Naive B cell (primary cell): ENCODE results near the gene TFEB. TPM values are rescaled to one million over a fixed set of nuclear protein-coding genes. Genes with fewer than 3 reads are reported as not detected.

Source experiments
- ATAC-seq, 2 donors: fragments of 150-1000 bp; cut with Tn5 transposase; 2 replicates each; pipeline ENCODE4 v1.10.0; 2021; ENCODE audit warnings: low read depth in 2 of 2, mild to moderate bottlenecking in 2 of 2, moderate library complexity in 2 of 2
- DNase-seq: peaks from one replicate; pipeline ENCODE4 v3.0.0; 2022
- H3K27ac Mint-ChIP-seq, 6 donors: one replicate each; pipeline ENCODE4 v1.8.0; 2020 to 2022; ENCODE audit warnings: mild to moderate bottlenecking in 6 of 6, mixed read lengths in 6 of 6, moderate library complexity in 5 of 6, inconsistent platforms in 2 of 6
- H3K27me3 Mint-ChIP-seq, 3 donors: one replicate each; pipeline ENCODE4 v1.8.0; 2021 to 2022; ENCODE audit warnings: mixed read lengths in 3 of 3, mild to moderate bottlenecking in 1 of 3
- H3K36me3 Mint-ChIP-seq, 2 donors: one replicate each; pipeline ENCODE4 v1.8.0; 2020 to 2022; ENCODE audit warnings: mixed read lengths in 2 of 2, inconsistent platforms in 1 of 2, mild to moderate bottlenecking in 1 of 2
- H3K4me1 Mint-ChIP-seq, 3 donors: one replicate each; pipeline ENCODE4 v1.8.0; 2020 to 2022; ENCODE audit warnings: mixed read lengths in 3 of 3, inconsistent platforms in 1 of 3, mild to moderate bottlenecking in 1 of 3, moderate library complexity in 1 of 3
- H3K4me3 Mint-ChIP-seq, 8 donors: one replicate each; pipeline ENCODE4 v1.8.0; 2020 to 2022; ENCODE audit warnings: mild to moderate bottlenecking in 8 of 8, mixed read lengths in 8 of 8, moderate library complexity in 8 of 8, inconsistent platforms in 2 of 8
- H3K9me3 Mint-ChIP-seq, 7 donors: one replicate each; pipeline ENCODE4 v1.8.0; 2020 to 2022; ENCODE audit warnings: mixed read lengths in 7 of 7, mild to moderate bottlenecking in 5 of 7, inconsistent platforms in 2 of 7, moderate library complexity in 1 of 7
- polyA plus RNA-seq, 6 donors: library from polyadenylated mRNA; unstranded; fragments of 300-500 nt; fragmentation: Illumina TruSeq; gene quantifications; one replicate each; pipeline ENCODE4 v1.2.3, GENCODE V29; 2021; ENCODE audit warnings: low read depth in 6 of 6

The TFEB gene
- polyA plus RNA-seq = 100 to 1,000 TPM in 1 of 6 donors, 10 to 100 TPM in 5; 52.3 to 145 (median 72.6) TPM

DNA sequence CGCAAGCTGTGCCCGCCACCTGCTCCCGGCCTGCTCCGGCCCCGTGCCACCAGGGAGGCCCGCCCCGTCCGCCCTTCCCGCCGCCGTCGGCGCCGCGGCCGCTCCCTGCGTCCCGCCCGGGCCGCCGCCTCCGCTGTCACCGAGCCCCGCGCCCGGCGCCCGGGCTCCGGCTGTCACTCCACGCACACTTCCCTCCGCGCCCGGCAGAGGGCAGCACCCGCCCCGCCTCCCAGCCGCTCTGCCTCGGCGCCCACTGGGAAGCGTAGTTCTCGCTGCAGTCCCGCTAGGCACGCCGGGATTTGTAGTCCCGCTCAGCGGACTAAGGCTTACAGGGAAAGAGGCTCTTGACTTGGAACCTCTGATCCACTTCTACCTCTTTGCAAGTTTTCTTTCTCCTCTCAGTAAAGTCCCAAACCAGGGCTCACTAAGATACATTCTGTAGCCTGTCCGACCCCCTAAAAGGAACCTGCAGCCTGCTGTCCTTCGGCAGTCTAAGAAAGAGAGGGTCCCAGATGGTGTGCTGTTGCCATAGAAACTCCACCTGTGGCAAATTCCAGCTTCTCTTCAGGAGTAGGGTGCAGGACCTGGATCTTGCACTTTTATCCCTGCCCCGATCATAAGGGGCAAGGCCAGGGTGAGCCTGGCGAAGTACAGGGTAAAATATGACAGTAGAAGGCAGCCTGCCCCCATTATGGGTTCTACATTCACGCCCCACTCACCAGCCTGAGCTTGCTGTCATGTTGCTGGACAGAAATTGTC is at the start of gene TFEB:
TSS of gene TFEB (minus strand) at position 182 of the 759 bp plus-strand sequence. CDS start 44,395 bp downstream, outside the sequence.
- Mint-ChIP-seq H3K4me3 (peak within 1 kb of the TSS; percentile 75 to 95 (median 90)), H3K4me1 (peaks cover 22 to 34% (median 23%) of the 10 kb centered on the region in 3 donors), H3K27ac (peak within 1 kb of the TSS in 5 of 6 donors; percentile 44 to 92 (median 88)), H3K9me3 (no peaks in the 10 kb centered on the region), H3K27me3 (no peaks in the 10 kb centered on the region), H3K36me3 (no peaks in the 10 kb centered on the region)
- ATAC-seq (peak; percentile 43 to 53), DNase-seq (peak; percentile 94)

DNA sequence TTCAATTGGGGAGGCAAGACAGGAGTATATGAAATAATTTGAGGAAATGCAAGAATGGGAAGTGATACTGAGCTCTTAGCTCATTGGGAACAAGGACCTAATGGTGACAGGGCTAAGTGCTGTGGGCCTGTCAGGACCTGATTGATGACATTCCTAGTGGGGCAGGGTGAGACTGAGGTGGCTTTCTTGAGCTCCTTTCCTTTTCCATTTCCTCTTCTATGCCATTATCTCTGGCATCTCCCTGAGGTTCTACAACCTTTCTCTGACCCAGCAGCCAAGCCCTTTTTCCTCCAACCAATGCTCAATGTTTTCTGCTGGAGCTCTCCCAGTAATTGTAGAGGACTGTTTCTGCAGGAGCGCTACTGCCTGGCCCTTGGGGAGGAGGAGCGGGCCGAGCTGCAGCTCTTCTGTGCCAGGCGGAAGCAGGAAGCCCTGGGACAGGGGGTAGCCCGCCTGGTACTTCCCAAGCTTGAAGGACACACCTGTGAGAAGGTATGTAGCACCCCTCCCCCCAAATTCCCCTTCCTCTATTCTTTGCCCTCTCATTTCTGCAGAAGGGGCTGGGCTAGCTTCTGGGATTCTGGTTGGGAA is 49.3 kb upstream of the TFEB start:
- Mint-ChIP-seq H3K27me3 (no peaks in the 10 kb centered on the region), H3K4me1 (peaks cover 26 to 38% (median 38%) of the 10 kb centered on the region in 3 donors), H3K36me3 (peaks cover 0 to 3% of the 10 kb centered on the region in 2 donors), H3K27ac (peak overlapping the region in 1 of 6 donors; percentile 15), H3K4me3 (peak overlapping the region in 7 of 8 donors; percentile 7 to 96 (median 61)), H3K9me3 (no peaks in the 10 kb centered on the region)
- ATAC-seq = no peak
- no peak for DNase-seq

DNA sequence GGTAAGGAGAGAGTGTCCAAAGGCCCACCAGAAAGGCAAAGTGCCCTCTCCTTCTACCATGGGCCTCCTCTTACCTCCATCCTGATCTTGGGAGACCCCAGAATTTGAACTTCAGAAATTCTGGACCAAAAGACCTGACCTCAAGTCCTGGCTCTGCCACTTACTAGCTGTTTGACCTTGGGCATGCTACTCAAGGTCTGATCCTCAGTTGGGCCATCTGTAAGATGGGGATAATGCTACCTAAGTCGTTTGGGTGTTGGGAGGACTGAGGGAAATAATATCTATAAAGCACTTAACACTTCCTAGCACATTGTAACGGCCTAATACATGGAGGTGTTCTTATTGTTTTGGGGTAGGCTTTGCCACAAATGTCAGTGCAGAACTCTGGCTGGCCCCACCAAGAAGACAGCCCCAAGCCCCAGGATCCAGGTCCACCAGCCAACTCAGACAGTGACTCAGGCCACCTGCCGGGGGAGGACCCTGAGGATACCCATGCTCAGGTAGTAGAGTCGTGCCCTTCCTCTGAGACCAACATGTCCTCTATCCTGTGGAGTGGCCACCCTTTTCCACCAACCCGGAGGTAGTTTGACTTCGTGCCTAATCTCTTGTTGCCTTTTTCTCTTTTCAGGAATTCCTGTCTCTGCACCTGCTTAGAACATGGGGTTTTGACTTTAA is 47.8 kb upstream of the TFEB start:
- Mint-ChIP-seq H3K9me3 (no peaks in the 10 kb centered on the region), H3K36me3 (no peaks in the 10 kb centered on the region), H3K4me1 (peaks cover 30 to 42% (median 40%) of the 10 kb centered on the region in 3 donors), H3K27me3 (no peaks in the 10 kb centered on the region), H3K4me3 (peak overlapping the region in 2 of 8 donors; percentile 73 to 83), H3K27ac (peak overlapping the region in 2 of 6 donors; percentile 56 to 70)
- DNase-seq = no peak
- ATAC-seq = no peak

DNA sequence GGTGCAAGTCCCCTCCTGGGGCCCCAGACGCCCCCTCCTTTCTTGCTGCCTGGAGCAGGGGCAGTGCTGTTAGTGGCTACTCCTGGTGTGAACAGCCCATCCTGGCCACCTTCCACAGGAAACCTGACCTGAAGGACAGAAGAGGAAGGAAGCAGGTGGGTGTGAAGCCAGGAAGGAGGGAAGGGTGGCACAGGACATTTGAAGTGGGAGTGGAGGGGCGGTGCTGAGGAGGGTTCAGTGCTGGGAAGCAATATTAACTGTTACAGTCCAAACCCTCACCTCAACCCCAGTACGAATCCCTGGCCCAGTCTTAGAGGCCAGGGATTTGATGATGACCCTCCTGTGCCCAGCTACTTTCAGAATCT is 45.9 kb upstream of the TFEB start:
- Mint-ChIP-seq H3K27me3 (no peaks in the 10 kb centered on the region), H3K4me1 (peaks cover 30 to 41% (median 31%) of the 10 kb centered on the region in 3 donors), H3K36me3 (no peaks in the 10 kb centered on the region), H3K4me3 (peak overlapping the region; percentile 33 to 90 (median 71)), H3K9me3 (no peaks in the 10 kb centered on the region), H3K27ac (no peak overlapping the region)
- DNase-seq (no peak), ATAC-seq (no peak)

DNA sequence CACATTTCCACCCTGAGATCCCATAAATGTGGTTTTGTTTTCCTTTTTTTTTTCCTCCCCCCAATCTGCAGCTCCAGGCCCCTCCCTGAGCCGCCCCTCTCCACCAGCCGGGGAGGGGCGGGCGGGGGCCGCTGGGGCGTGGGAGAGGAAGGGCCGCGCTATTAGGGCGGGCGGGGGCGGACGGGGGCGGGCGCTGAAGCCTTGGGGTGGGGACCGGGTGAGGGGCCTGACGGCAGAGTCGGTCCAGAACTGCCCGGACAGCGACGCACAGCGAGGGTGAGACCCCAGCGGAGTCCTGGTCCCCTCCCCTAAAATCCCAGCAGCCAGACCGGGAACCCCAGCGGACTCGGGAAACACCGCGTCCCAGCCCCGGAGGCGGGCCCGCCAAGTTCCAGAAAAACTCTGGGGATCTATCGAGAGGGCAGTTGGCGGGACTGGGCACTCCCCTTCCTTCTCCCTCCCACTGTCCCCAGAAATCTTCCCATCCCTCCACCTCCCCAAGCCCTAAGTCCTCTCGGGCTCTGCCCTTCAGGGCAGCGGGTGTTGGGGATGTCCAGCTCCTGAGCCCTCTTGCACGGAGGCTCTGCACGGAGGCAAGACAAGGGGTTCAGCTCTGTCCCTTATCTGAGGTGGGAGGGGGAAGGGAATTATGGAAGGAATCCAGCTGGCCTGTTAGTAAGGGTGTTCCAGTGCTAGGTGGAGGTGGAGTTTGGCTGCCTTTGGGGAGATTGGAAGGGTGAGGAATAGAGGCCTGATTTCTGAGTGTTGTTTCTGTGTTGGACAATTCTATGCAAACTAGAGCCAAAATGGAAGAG is 45.4 kb upstream of the TFEB start, which contains the start of gene PRICKLE4:
TSS of gene PRICKLE4 (plus strand) at position 232 of the 815 bp plus-strand sequence. CDS start 2,692 bp downstream, outside the sequence.
- no peak for DNase-seq
- Mint-ChIP-seq H3K27ac (peak within 1 kb of the TSS in 4 of 6 donors; percentile 74 to 83 (median 76)), H3K36me3 (no peaks in the 10 kb centered on the region), H3K4me3 (peak within 1 kb of the TSS; percentile 88 to 95 (median 93)), H3K9me3 (no peaks in the 10 kb centered on the region), H3K4me1 (peaks cover 30 to 40% (median 31%) of the 10 kb centered on the region in 3 donors), H3K27me3 (no peaks in the 10 kb centered on the region)
- ATAC-seq = peak in 1 of 2 donors; percentile 2

DNA sequence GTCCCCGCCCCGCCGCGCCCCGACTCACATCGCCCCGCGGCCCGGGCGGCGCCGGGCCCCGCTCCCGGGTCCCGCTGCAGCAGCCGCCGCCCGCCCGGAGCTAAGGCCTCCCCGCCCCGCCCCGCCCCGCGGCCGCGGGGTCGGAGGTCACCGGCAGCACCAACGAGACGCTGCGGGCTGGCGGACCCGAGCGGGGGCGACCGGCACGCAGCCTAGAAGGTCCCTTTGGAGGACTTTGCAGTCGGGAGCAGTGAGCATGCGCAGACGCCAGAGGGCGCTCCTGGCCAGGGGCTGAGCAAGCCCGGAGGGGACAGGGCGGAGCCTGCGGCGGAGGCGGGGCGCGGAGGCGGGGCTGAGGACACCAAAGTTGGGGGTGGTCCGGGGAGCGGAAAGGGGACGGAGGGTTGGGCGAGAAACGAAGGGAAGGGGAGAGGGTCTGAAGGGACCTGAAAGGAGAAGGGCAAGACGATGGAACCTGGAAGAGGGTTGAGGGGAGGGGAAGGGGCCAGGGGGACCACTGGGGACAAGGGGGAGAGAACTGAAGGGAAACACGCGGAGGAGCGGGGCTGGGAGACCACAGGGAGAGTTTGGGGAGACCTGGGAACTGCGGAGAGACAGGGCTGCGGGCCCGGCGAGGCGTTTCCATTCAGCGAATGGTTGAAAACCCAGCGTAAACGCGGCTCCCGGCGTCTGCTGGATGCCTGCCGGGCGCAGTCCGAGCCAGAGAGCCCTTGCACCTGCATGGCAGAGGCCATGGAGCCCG is 44.6 kb upstream of the TFEB start, which contains the start of gene FRS3:
TSS of gene FRS3 (minus strand) at position 113 of the 763 bp plus-strand sequence. CDS start 2,913 bp downstream, outside the sequence.
- H3K36me3 Mint-ChIP-seq = no peaks in the 10 kb centered on the region
- H3K4me3 Mint-ChIP-seq = peak within 1 kb of the TSS; percentile 88 to 95 (median 93)
- no peaks in the 10 kb centered on the region for H3K9me3 Mint-ChIP-seq
- peaks cover 27 to 34% (median 27%) of the 10 kb centered on the region in 3 donors for H3K4me1 Mint-ChIP-seq
- no peaks in the 10 kb centered on the region for H3K27me3 Mint-ChIP-seq
- peak; percentile 87 to 91 for ATAC-seq
- DNase-seq = peak; percentile 99
- H3K27ac Mint-ChIP-seq = peak within 1 kb of the TSS; percentile 74 to 86 (median 80)

DNA sequence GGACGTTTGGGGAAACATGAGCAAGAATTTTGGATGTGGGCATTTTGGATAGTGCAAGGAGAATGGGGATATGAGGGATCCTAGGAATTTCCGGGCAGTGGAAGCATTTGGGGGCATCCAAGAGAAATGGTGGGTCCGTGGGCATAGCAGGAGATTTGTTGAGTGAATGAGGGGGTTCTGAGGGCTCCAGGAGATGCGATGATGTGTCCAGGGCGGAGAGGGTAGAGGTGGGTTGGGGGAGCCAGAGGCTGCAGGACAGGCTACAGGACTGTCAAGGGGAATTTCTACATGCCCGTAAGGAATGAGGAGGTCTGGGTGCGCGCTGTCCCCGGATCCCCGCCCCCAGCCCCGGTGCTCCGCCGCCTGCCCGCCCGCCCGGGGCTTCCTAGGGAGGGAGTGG is 43.9 kb upstream of the TFEB start:
- H3K27me3 Mint-ChIP-seq = no peaks in the 10 kb centered on the region
- H3K4me3 Mint-ChIP-seq = peak overlapping the region; percentile 82 to 94 (median 90)
- ATAC-seq (no peak), DNase-seq (no peak)
- no peaks in the 10 kb centered on the region for H3K9me3 Mint-ChIP-seq
- peak overlapping the region in 5 of 6 donors; percentile 53 to 86 (median 81) for H3K27ac Mint-ChIP-seq
- H3K4me1 Mint-ChIP-seq = peaks cover 21 to 28% (median 21%) of the 10 kb centered on the region in 3 donors
- H3K36me3 Mint-ChIP-seq = peaks cover 0 to 3% of the 10 kb centered on the region in 2 donors

DNA sequence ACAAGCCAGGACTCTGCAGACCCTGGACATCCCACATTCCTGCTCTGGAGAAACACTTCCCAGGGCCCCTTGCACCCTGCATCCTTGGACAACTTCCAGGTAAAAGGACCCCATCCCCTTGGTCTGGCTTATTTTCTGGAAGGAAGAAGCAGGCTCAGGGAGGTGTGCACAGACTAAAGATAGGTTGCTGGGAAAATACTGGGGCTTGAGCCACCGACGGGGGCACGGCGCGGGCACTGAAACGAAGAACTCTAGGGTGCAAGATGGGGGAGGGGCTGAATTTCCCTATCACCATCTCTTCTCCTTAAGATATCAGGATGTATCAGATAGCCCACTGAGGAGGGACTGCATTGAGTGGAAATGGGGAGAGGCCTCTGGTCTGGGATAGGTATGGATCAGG is 43.5 kb upstream of the TFEB start:
- Mint-ChIP-seq H3K36me3 (peaks cover 0 to 8% of the 10 kb centered on the region in 2 donors), H3K4me3 (peak overlapping the region; percentile 82 to 94 (median 90)), H3K27me3 (no peaks in the 10 kb centered on the region), H3K9me3 (no peaks in the 10 kb centered on the region), H3K27ac (peak overlapping the region in 2 of 6 donors; percentile 53 to 75), H3K4me1 (peaks cover 18 to 24% (median 22%) of the 10 kb centered on the region in 3 donors)
- DNase-seq (no peak), ATAC-seq (no peak)

DNA sequence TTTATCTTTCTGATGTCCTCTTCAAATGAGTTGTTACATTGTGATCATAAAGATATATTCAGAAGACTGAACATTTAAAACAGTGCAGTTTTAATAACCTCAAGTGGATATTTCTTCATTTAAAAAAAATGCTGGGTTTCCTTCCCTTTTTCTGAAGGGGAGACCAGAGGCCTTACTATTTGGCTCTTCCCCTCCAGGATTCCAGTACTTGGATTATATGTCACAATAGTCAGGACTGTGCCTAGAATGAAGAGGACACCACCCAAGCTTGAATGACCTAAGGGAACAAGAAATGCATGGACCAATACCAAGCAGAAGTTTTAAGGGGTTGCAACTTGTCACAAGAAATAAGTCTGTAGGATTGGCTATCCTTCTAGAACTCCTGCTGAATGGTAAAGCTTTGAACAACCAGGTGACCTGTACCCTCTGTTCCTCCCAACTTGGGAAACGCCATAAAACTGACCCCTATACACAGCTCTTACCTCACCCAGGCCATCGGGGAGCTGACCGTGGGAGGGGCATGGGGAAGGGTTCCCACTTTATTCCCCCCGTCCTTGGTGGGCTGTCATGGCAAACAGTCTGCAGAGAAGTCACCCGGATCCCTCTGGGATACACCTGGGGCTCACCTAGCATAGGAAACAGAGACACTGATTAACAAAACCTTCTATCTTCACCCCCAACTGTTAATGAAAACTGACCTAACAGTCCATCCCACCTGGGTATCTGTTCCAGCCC is 42.3 kb upstream of the TFEB start:
- peaks cover 0 to 9% of the 10 kb centered on the region in 2 donors for H3K36me3 Mint-ChIP-seq
- DNase-seq = no peak

DNA sequence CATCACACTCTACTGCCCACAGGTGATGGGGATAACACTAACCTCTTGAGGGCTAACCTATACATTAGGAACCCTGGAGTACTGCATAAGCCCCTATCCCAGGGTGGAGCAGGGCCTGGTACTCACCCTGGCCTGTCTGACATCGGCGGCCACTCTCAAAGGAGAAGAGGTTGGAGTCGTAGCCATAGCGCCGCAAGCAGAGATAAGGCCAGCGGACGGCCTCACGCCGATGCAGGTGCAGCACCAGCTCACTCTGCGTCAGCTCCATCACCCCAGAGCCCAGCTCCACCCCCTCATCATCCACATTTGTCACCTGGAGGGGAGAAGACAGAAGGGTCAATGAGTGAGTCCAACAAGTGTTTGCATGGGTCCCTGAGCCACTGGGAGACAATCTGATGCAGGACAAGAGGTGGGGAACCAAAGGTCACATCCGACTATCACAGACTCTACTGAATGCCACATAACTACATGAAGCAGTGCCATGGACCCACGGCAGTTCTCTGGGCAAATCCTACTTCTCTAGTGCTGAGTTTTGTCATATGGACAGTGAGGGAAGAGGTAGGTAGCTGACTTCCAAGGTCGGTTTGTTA is 40.0 kb upstream of the TFEB start:
- Mint-ChIP-seq H3K36me3 (peaks cover 6 to 18% of the 10 kb centered on the region in 2 donors), H3K27ac (peak overlapping the region in 1 of 6 donors; percentile 3), H3K4me1 (peaks cover 7 to 16% (median 14%) of the 10 kb centered on the region in 3 donors), H3K9me3 (no peaks in the 10 kb centered on the region), H3K27me3 (no peaks in the 10 kb centered on the region), H3K4me3 (peak overlapping the region in 1 of 8 donors; percentile 62)
- no peak for DNase-seq
- no peak for ATAC-seq

More for the DNA sequence above, 42.3 kb upstream of the TFEB start:
- Mint-ChIP-seq H3K27me3 (no peaks in the 10 kb centered on the region), H3K27ac (no peak overlapping the region), H3K9me3 (no peaks in the 10 kb centered on the region), H3K4me3 (peak overlapping the region in 5 of 8 donors; percentile 16 to 94 (median 90)), H3K4me1 (peaks cover 16 to 24% (median 22%) of the 10 kb centered on the region in 3 donors)
- no peak for ATAC-seq

DNA sequence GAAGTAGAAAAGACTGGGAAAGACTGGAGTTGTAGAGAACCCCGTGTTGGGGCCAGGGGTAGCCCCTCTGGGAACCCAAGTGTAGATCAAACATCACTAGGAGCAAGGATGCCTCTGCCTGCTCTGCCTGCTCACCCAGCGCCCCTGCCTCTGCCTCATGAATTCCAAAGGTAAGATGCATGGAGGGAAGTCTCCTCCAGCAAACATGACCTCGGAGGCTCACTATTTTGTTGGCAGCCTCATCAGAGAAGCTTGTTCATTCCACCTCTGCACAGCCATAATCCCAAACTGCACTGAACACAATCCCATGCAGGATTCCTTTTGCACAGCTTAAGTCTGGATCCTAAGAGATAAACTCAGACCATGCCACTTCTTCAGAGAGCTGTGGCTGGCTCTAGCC is 39.4 kb upstream of the TFEB start:
- ATAC-seq (no peak), DNase-seq (no peak)
- Mint-ChIP-seq H3K27ac (peak overlapping the region in 1 of 6 donors; percentile 3), H3K4me1 (peaks cover 7 to 12% (median 12%) of the 10 kb centered on the region in 3 donors), H3K9me3 (no peaks in the 10 kb centered on the region), H3K36me3 (peaks cover 6 to 24% of the 10 kb centered on the region in 2 donors), H3K27me3 (no peaks in the 10 kb centered on the region), H3K4me3 (peak overlapping the region in 1 of 8 donors; percentile 62)
